PC-9 (cell line): ENCODE measurements around the gene ADGRF1.

Experiments used
- CTCF ChIP-seq: fragments of 200-600 bp; sonication (generic); conservative IDR thresholded peaks from 2 replicates; pipeline ENCODE4 v1.6.1; 2017; ENCODE audit warnings: mixed run types, antibody characterized with exemption, mild to moderate bottlenecking, moderate library complexity
- EZH2 ChIP-seq: fragments of 200-600 bp; sonication (generic); IDR thresholded peaks from 2 replicates; pipeline ENCODE4 v1.8.0; 2017; ENCODE audit warnings: antibody characterized with exemption, low read depth

DNA sequence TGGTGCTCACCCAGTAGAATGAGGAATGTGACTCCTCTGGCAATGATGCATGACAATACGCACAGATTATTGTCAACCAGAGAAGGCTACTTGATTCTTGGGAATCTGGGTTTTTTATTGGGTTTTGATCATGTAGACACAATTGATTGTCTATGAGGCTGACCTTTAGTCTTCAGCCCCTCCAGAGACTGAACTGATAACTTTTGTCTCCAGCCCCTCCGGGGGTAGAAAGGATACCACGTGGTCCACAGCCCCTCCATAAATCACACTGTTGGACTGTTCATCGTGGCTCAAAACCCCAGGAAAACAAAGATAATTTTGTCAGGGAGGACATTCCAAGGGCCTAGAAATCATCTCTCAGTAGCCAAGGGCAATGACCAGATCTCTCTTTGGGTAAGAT, 62.9 kb downstream of the ADGRF1 start:
- no peak for TF ChIP-seq EZH2
- no peak for TF ChIP-seq CTCF
